Progenitor cell of endocrine pancreas (in vitro differentiated cells): ENCODE data around the gene ARAP1. TPM values are rescaled to one million over a fixed set of nuclear protein-coding genes. Genes with fewer than 3 reads are reported as not detected.

Experiments
- DNase-seq: peaks from one replicate; pipeline ENCODE4 v3.0.0; 2021; ENCODE audit warnings: low spot score; ENCODE audit not compliant: unreplicated experiment
- H3K27ac Mint-ChIP-seq: 2 replicates; pipeline ENCODE4 v1.8.0; 2021; ENCODE audit warnings: mild to moderate bottlenecking, moderate library complexity, mixed read lengths
- H3K27me3 Mint-ChIP-seq: 2 replicates; pipeline ENCODE4 v1.8.0; 2021; ENCODE audit warnings: mixed read lengths
- H3K36me3 Mint-ChIP-seq: 2 replicates; pipeline ENCODE4 v1.8.0; 2022; ENCODE audit warnings: mixed read lengths; ENCODE audit not compliant: insufficient read depth
- H3K4me1 Mint-ChIP-seq: 2 replicates; pipeline ENCODE4 v1.8.0; 2021; ENCODE audit warnings: low read depth, mixed read lengths
- H3K4me3 Mint-ChIP-seq: 2 replicates; pipeline ENCODE4 v1.8.0; 2021; ENCODE audit warnings: low read depth, mild to moderate bottlenecking, moderate library complexity, mixed read lengths
- H3K9me3 Mint-ChIP-seq: 2 replicates; pipeline ENCODE4 v1.8.0; 2021; ENCODE audit warnings: low read depth, mixed read lengths
- total RNA-seq: library from RNA; stranded (reverse); gene quantifications from 2 replicates; pipeline ENCODE4 v1.2.1, GENCODE V29; 2021
- TF ChIP-seq, protein P1 (sequence below): fragments of 200-600 bp; sonication (generic); IDR thresholded peaks from one replicate; pipeline ENCODE4 v1.5.0; 2021; ENCODE audit warnings: antibody characterized with exemption, mild to moderate bottlenecking; ENCODE audit not compliant: unreplicated experiment

Gene ARAP1
- total RNA-seq, 1 donor from 2014 or later, result 86.7 TPM

DNA sequence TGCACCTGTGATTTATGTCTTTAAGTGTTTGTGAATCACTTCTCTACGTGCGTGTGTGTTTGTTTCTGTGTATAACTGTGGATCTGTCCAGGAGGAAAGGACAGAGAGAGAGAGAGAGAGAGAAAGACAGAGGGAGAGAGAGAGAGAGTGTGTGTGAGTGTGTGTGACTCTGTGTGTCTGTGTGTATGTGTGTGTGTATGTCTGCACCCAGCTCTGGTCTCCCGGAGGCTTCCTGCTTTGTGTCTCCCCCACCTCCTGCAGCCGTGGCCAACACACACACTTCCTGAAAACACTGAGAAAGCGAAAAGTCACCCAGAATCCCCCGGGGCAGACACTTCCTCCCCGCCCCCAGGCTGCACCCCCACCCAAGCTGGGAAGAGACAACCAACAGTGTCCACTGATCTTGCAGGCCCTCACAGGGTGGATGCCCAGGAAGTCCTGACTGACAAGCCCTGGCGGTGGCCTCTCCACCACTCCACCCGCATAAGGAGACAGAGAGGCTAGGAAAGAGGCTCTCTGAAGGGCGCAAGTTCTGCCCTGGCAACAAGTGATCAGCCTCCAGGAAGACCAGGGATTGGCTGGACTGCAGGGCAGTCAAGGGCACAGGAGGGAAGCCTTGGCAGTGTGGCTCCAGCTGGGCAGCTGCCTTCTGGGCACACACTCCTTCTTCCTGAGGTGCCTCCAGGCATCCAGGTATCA, 30.0 kb downstream of the ARAP1 start:
- Mint-ChIP-seq H3K4me3 (peak overlapping the region; percentile 58), H3K27me3 (no peaks in the 10 kb centered on the region), H3K4me1 (peaks cover 19% of the 10 kb centered on the region), H3K36me3 (peaks cover 4% of the 10 kb centered on the region), H3K27ac (peak overlapping the region; percentile 85), H3K9me3 (no peaks in the 10 kb centered on the region)
- TF ChIP-seq, protein P1, sequence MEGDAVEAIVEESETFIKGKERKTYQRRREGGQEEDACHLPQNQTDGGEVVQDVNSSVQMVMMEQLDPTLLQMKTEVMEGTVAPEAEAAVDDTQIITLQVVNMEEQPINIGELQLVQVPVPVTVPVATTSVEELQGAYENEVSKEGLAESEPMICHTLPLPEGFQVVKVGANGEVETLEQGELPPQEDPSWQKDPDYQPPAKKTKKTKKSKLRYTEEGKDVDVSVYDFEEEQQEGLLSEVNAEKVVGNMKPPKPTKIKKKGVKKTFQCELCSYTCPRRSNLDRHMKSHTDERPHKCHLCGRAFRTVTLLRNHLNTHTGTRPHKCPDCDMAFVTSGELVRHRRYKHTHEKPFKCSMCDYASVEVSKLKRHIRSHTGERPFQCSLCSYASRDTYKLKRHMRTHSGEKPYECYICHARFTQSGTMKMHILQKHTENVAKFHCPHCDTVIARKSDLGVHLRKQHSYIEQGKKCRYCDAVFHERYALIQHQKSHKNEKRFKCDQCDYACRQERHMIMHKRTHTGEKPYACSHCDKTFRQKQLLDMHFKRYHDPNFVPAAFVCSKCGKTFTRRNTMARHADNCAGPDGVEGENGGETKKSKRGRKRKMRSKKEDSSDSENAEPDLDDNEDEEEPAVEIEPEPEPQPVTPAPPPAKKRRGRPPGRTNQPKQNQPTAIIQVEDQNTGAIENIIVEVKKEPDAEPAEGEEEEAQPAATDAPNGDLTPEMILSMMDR, result no peak
- peak; percentile 39 for DNase-seq

DNA sequence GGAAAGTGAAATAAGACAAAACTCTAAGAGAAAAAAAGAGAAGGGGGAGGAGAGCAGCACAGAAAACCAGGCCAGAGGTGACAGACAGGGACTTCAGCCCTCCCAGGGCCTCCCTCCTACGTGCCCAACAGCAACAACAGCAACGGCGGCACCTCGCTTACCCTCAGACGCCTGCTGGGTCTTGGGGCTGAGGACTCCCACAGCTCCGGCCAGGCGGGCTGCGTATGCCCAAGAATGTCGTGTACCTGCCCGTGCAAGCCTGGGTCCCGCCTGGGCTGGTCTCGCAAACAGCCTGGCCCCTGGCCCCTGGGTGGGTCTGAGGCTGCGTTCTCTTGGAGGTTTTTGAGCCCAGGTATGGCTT, 30.5 kb downstream of the ARAP1 start:
- Mint-ChIP-seq H3K36me3 (peaks cover 4% of the 10 kb centered on the region), H3K4me3 (peak overlapping the region; percentile 58), H3K9me3 (no peaks in the 10 kb centered on the region), H3K27ac (peak overlapping the region; percentile 85), H3K4me1 (peaks cover 19% of the 10 kb centered on the region), H3K27me3 (no peaks in the 10 kb centered on the region)
- no peak for DNase-seq
- TF ChIP-seq, protein P1, result no peak

DNA sequence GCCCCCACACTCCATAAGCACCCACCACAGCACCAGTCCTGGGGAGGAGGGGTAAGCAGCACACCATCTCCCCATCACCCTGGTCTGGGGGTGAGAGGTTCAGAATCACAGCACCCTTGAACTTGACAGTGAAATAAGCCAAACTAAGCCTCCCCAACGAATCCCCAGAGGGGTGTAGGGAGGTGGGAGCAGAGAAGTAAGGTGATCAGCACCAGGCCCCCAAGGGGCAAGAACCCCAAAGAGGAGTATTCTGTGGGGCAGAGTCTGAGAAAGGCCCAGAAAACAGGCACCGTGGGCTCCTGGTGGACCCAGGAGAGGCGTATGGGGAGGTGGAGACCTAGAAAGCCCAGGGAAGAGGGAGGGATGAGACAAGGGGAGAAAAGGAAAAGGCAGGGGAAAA, 30.9 kb downstream of the ARAP1 start:
- Mint-ChIP-seq H3K27me3 (no peaks in the 10 kb centered on the region), H3K36me3 (peaks cover 4% of the 10 kb centered on the region), H3K27ac (no peak overlapping the region), H3K4me1 (peaks cover 19% of the 10 kb centered on the region), H3K9me3 (no peaks in the 10 kb centered on the region), H3K4me3 (peak overlapping the region; percentile 58)
- DNase-seq, result no peak
- TF ChIP-seq, protein P1, result no peak

DNA sequence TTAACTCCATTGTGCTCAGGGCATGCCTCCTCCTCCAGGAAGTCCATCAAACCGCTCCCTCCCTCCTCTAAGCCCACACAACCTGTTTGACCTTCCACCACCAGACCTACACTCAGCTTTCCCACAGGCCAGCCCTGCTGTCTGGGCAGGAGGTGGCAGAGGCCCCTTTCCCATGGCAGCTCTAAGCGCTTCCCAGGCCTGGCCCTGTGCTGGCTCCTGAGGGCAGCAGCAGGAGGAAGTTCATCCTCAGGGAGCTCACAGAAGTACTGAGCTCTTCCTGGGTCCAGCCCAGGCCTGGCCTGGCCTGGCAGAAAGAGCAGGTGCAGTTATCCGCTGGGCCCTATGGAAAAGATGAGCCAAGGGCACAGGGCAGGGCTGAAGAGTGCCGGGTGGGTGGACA, 31.4 kb downstream of the ARAP1 start:
- H3K36me3 Mint-ChIP-seq, result peaks cover 4% of the 10 kb centered on the region
- no peaks in the 10 kb centered on the region for H3K27me3 Mint-ChIP-seq
- no peak for DNase-seq
- peaks cover 21% of the 10 kb centered on the region for H3K4me1 Mint-ChIP-seq
- peak overlapping the region; percentile 58 for H3K4me3 Mint-ChIP-seq
- TF ChIP-seq, protein P1, result no peak
- no peak overlapping the region for H3K27ac Mint-ChIP-seq
- H3K9me3 Mint-ChIP-seq, result no peaks in the 10 kb centered on the region

DNA sequence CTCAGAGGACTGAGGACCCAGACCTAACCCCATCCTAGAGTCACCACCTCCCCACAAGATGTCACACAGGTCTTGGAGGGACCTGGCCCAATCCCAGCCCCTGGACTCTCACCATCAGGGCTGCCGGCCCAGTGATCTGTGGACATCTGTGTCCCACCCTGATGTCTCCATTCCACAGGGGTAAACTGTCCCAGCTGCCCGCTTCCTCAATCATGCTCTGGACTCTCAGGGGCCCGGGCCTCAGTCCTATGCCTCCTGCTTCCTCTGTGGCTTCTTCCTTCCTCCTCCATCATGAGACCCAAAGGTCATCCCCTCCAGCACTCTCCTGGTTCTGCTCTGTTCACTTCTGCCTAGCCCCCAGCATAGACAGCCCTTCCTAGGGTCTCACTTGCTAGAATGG, 32.2 kb downstream of the ARAP1 start:
- peaks cover 21% of the 10 kb centered on the region for H3K4me1 Mint-ChIP-seq
- no peak overlapping the region for H3K4me3 Mint-ChIP-seq
- no peak for DNase-seq
- TF ChIP-seq, protein P1, result no peak
- no peak overlapping the region for H3K27ac Mint-ChIP-seq
- H3K27me3 Mint-ChIP-seq, result no peaks in the 10 kb centered on the region
- no peaks in the 10 kb centered on the region for H3K9me3 Mint-ChIP-seq
- H3K36me3 Mint-ChIP-seq, result peaks cover 3% of the 10 kb centered on the region
